IMR-90 (cell line): ENCODE results near the gene CD300LB. TPM values are rescaled to one million over a fixed set of nuclear protein-coding genes. Genes with fewer than 3 reads are reported as not detected.

Experiments
- ATAC-seq: fragments of 200-7000 bp; cut with Tn5 transposase; 2 replicates; pipeline ENCODE4 v1.9.1; 2020; ENCODE audit warnings: low read depth, mild to moderate bottlenecking, moderate library complexity
- BruUV-seq: library from RNA; stranded (reverse); fragments of 400-500 nt; replicated peaks from 2 replicates; lab custom pipeline; 2021; lab: Mats Ljungman, UMichigan
- CTCF ChIA-PET: fragments of 300-600 bp; formaldehyde crosslinking; extraction: SDS; loops from one replicate; lab custom pipeline; 2021; ENCODE audit warnings: antibody characterized with exemption; lab: Yijun Ruan, JAX
- POLR2A ChIA-PET: fragments of 300-600 bp; sonication (Branson Sonifier 250); formaldehyde crosslinking; loops from one replicate; lab custom pipeline; 2022; ENCODE audit warnings: antibody characterized with exemption; ENCODE audit not compliant: unreplicated experiment; lab: Charles Lee
- DNase-seq: peaks from one replicate; pipeline ENCODE4 v3.0.0; 2013
- H2AFZ ChIP-seq: replicated peaks from 2 replicates; pipeline ENCODE3; 2013; ENCODE audit warnings: low read length, mild to moderate bottlenecking; ENCODE audit not compliant: poor library complexity
- H2AK5ac ChIP-seq: 2 replicates; pipeline ENCODE4 v1.6.1; 2013; ENCODE audit warnings: low read depth, low read length, inconsistent platforms
- H2AK9ac ChIP-seq: replicated peaks from 2 replicates; pipeline ENCODE3; 2013; ENCODE audit warnings: mild to moderate bottlenecking, low read depth, low read length, moderate library complexity; ENCODE audit not compliant: poor library complexity
- H2BK120ac ChIP-seq: 2 replicates; pipeline ENCODE4 v1.6.1; 2013; ENCODE audit warnings: low read depth, low read length, inconsistent platforms
- H2BK15ac ChIP-seq: 3 replicates; pipeline ENCODE4 v1.6.1; 2013; ENCODE audit warnings: low read depth, low read length, inconsistent platforms
- H2BK20ac ChIP-seq: 2 replicates; pipeline ENCODE4 v1.6.1; 2013; ENCODE audit warnings: low read depth, mild to moderate bottlenecking, inconsistent platforms, low read length, moderate library complexity
- H2BK5ac ChIP-seq: 2 replicates; pipeline ENCODE4 v1.6.1; 2013; ENCODE audit warnings: mild to moderate bottlenecking, low read depth, low read length, inconsistent platforms; ENCODE audit not compliant: poor library complexity, severe bottlenecking
- H3K14ac ChIP-seq: replicated peaks from 2 replicates; pipeline ENCODE4 v1.6.1; 2013; ENCODE audit warnings: low read depth, low read length, inconsistent platforms
- H3K18ac ChIP-seq: 2 replicates; pipeline ENCODE4 v1.6.1; 2013; ENCODE audit warnings: low read depth, low read length, control low read depth
- H3K23ac ChIP-seq: 2 replicates; pipeline ENCODE4 v1.6.1; 2013; ENCODE audit warnings: low read depth, low read length, inconsistent platforms
- H3K27ac ChIP-seq: 2 replicates; pipeline ENCODE4 v1.5.1; 2013; ENCODE audit warnings: mild to moderate bottlenecking, control low read depth, low read length; ENCODE audit not compliant: insufficient read depth
- H3K27me3 ChIP-seq: 2 replicates; pipeline ENCODE4 v1.6.1; 2013; ENCODE audit warnings: low read length; ENCODE audit not compliant: control insufficient read depth, insufficient read depth
- H3K36me3 ChIP-seq: 2 replicates; pipeline ENCODE4 v1.6.1; 2013; ENCODE audit warnings: low read length, mixed read lengths; ENCODE audit not compliant: control insufficient read depth, insufficient read depth
- H3K4ac ChIP-seq: 2 replicates; pipeline ENCODE4 v1.6.1; 2013; ENCODE audit warnings: low read depth, low read length, inconsistent platforms
- H3K4me1 ChIP-seq: 2 replicates; pipeline ENCODE4 v1.6.1; 2013; ENCODE audit warnings: low read length, mixed read lengths; ENCODE audit not compliant: control insufficient read depth, insufficient read depth
- H3K4me2 ChIP-seq: 2 replicates; pipeline ENCODE4 v1.6.1; 2013; ENCODE audit warnings: low read depth, mild to moderate bottlenecking, control low read depth, low read length, moderate library complexity
- H3K4me3 ChIP-seq: 2 replicates; pipeline ENCODE4 v1.5.1; 2013; ENCODE audit warnings: low read depth, mild to moderate bottlenecking, control low read depth, low read length, moderate library complexity; ENCODE audit not compliant: insufficient read depth
- H3K56ac ChIP-seq: 2 replicates; pipeline ENCODE4 v1.6.1; 2013; ENCODE audit warnings: low read length, inconsistent platforms; ENCODE audit not compliant: insufficient read depth; ENCODE audit errors: extremely low read depth
- H3K79me1 ChIP-seq, 2 experiments: 2 replicates each; pipeline ENCODE4 v1.6.1; 2013; ENCODE audit warnings: low read length in 2 of 2, inconsistent platforms in 1 of 2, low read depth in 1 of 2
- H3K9ac ChIP-seq: 2 replicates; pipeline ENCODE4 v1.6.1; 2013; ENCODE audit warnings: low read depth, low read length, control low read depth
- H3K9me1 ChIP-seq: 2 replicates; pipeline ENCODE4 v1.6.1; 2013; ENCODE audit warnings: low read length, inconsistent platforms; ENCODE audit not compliant: insufficient read depth
- H3K9me3 ChIP-seq: 2 replicates; pipeline ENCODE4 v1.6.1; 2013; ENCODE audit warnings: low read length; ENCODE audit not compliant: control insufficient read depth, insufficient read depth
- H4K20me1 ChIP-seq: 2 replicates; pipeline ENCODE4 v1.6.1; 2013; ENCODE audit warnings: low read length, inconsistent platforms; ENCODE audit not compliant: insufficient read depth
- H4K5ac ChIP-seq: 2 replicates; pipeline ENCODE4 v1.6.1; 2013; ENCODE audit warnings: mild to moderate bottlenecking, low read depth, low read length, control low read depth
- H4K8ac ChIP-seq, 2 experiments: 2 replicates each; pipeline ENCODE4 v1.6.1; 2013; ENCODE audit warnings: low read depth in 2 of 2, low read length in 2 of 2, control low read depth in 1 of 2, inconsistent platforms in 1 of 2
- H4K91ac ChIP-seq: 2 replicates; pipeline ENCODE4 v1.6.1; 2013; ENCODE audit warnings: low read depth, low read length, inconsistent platforms; ENCODE audit not compliant: insufficient read depth
- BHLHE40 ChIP-seq: fragments of 150-350 bp; IDR thresholded peaks from 2 replicates; pipeline ENCODE4 v1.6.1; 2016; ENCODE audit warnings: mild to moderate bottlenecking, low read depth, low read length
- CEBPB ChIP-seq: IDR thresholded peaks from 2 replicates; pipeline ENCODE4 v1.6.1; 2012; ENCODE audit warnings: low read depth, low read length, improper control_type of control experiment
- FOS ChIP-seq: fragments of 150-350 bp; IDR thresholded peaks from 2 replicates; pipeline ENCODE4 v1.6.1; 2016; ENCODE audit warnings: low read depth, low read length
- MAFK ChIP-seq: IDR thresholded peaks from 2 replicates; pipeline ENCODE4 v1.6.1; 2012; ENCODE audit warnings: low read depth, low read length, improper control_type of control experiment
- MAZ ChIP-seq: IDR thresholded peaks from 2 replicates; pipeline ENCODE4 v1.6.1; 2012; ENCODE audit warnings: low read depth, mild to moderate bottlenecking, low read length, improper control_type of control experiment, moderate library complexity, borderline replicate concordance
- MXI1 ChIP-seq: IDR thresholded peaks from 2 replicates; pipeline ENCODE4 v1.6.1; 2012; ENCODE audit warnings: low read depth, mild to moderate bottlenecking, low read length, moderate library complexity, borderline replicate concordance
- POLR2A ChIP-seq: IDR thresholded peaks from 2 replicates; pipeline ENCODE4 v1.6.1; 2012; ENCODE audit warnings: mild to moderate bottlenecking, low read depth, low read length
- SMC3 ChIP-seq: fragments of 150-350 bp; IDR thresholded peaks from 2 replicates; pipeline ENCODE4 v1.6.1; 2016; ENCODE audit warnings: low read depth, mild to moderate bottlenecking, antibody characterized with exemption, low read length, moderate library complexity
- WGBS, 2 experiments: methylation state at CpG; one replicate each; pipeline versions ENCODE4 v1.1.5 to v1.1.7; 2013; ENCODE audit warnings: missing lambda C conversion rate in 2 of 2; ENCODE audit not compliant: insufficient read length in 1 of 2; ENCODE audit errors: extremely low coverage in 2 of 2; 5-methylcytosine and 5-hydroxymethylcytosine counted together
- dilution Hi-C: fragments of 300-500 bp; cut with HindIII; formaldehyde crosslinking; loops from one replicate; pipeline ENCODE4 v1.14.3; 2018; ENCODE audit warnings: low sequenced_read_pairs; ENCODE audit not compliant: unreplicated experiment
- in situ Hi-C: fragments of 300-500 bp; cut with MboI; formaldehyde crosslinking; loops from 3 replicates; pipeline ENCODE4 v1.14.3; 2019; ENCODE audit warnings: low sequenced_read_pairs, inconsistent platforms, mixed read lengths
- intact Hi-C: fragments of 100-400 bp; cut with micrococcal nuclease; formaldehyde crosslinking; loops from 2 replicates; pipeline ENCODE4 v1.10.0; 2022
- polyA plus RNA-seq, 3 experiments: library from polyadenylated mRNA; depleted of rRNA; stranded (reverse); fragments of >200 nt; gene quantifications; 2 replicates each; pipeline ENCODE4 v1.2.3, GENCODE V29; 2012; ENCODE audit warnings: low replicate concordance in 1 of 3
- total RNA-seq: library from RNA; depleted of rRNA; stranded (reverse); fragments of >200 nt; gene quantifications from 2 replicates; pipeline ENCODE4 v1.2.3, GENCODE V29; 2012
- TF ChIP-seq, protein P1 (sequence below): fragments of 150-350 bp; IDR thresholded peaks from 2 replicates; pipeline ENCODE4 v1.6.1; 2017; ENCODE audit warnings: mild to moderate bottlenecking, antibody characterized with exemption, low read length, low read depth
- TF ChIP-seq, protein P2 (sequence below): conservative IDR thresholded peaks from 2 replicates; pipeline ENCODE4 v1.5.1; 2012; ENCODE audit warnings: mild to moderate bottlenecking, low read depth, low read length, improper control_type of control experiment

CD300LB gene
- total and polyA plus RNA-seq, 2 of the 4 experiments (the other 2 are of a cell fraction): not detected

DNA sequence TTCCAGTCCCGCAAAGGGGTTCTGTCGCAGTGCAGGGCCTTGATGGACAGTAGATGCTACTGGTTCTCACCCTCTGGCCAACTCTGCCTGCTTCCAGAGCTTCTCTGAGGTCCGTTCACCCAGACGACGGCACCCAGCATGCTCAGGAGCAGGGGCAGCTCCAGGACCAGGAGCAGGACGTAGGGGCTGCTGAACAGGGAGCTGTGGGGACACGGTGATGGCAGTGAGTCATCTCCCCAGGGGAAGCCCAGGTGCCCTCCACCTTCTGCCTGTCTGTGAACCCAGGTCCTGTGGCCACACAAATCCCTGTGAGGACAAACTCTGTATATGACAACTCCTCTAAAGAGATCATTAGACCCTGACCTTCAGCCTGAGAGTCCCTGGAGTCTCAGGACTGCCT, 18.1 kb upstream of the CD300LB start:
- dilution Hi-C loops (no loop called here), intact Hi-C loops (no loop called here), in situ Hi-C loops (no loop called here)
- H3K23ac ChIP-seq: no peak overlapping the region
- BruUV-seq: no TSS peak
- ATAC-seq: no peak
- POLR2A ChIA-PET: no interaction called here
- H3K4me3 ChIP-seq: no peak overlapping the region
- no peak overlapping the region for H3K4me2 ChIP-seq
- no peaks in the 10 kb centered on the region for H3K79me1 ChIP-seq
- H2BK5ac ChIP-seq: no peak overlapping the region
- H3K27ac ChIP-seq: no peak overlapping the region
- H2AK9ac ChIP-seq: no peak overlapping the region
- H2AK5ac ChIP-seq: no peak overlapping the region
- CTCF ChIA-PET: no interaction called here
- TF ChIP-seq SMC3: no peak
- no peak for TF ChIP-seq FOS
- TF ChIP-seq POLR2A: no peak
- TF ChIP-seq, protein P1, sequence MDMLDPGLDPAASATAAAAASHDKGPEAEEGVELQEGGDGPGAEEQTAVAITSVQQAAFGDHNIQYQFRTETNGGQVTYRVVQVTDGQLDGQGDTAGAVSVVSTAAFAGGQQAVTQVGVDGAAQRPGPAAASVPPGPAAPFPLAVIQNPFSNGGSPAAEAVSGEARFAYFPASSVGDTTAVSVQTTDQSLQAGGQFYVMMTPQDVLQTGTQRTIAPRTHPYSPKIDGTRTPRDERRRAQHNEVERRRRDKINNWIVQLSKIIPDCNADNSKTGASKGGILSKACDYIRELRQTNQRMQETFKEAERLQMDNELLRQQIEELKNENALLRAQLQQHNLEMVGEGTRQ: no peak
- no peak for TF ChIP-seq MXI1
- no peak for TF ChIP-seq MAZ
- TF ChIP-seq BHLHE40: no peak
- TF ChIP-seq, protein P2, sequence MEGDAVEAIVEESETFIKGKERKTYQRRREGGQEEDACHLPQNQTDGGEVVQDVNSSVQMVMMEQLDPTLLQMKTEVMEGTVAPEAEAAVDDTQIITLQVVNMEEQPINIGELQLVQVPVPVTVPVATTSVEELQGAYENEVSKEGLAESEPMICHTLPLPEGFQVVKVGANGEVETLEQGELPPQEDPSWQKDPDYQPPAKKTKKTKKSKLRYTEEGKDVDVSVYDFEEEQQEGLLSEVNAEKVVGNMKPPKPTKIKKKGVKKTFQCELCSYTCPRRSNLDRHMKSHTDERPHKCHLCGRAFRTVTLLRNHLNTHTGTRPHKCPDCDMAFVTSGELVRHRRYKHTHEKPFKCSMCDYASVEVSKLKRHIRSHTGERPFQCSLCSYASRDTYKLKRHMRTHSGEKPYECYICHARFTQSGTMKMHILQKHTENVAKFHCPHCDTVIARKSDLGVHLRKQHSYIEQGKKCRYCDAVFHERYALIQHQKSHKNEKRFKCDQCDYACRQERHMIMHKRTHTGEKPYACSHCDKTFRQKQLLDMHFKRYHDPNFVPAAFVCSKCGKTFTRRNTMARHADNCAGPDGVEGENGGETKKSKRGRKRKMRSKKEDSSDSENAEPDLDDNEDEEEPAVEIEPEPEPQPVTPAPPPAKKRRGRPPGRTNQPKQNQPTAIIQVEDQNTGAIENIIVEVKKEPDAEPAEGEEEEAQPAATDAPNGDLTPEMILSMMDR: no peak
- no peak for TF ChIP-seq CEBPB
- TF ChIP-seq MAFK: no peak
- H3K18ac ChIP-seq: no peak overlapping the region
- H3K9me1 ChIP-seq: no peaks in the 10 kb centered on the region
- H2BK120ac ChIP-seq: no peak overlapping the region
- no peak overlapping the region for H2BK20ac ChIP-seq
- H3K56ac ChIP-seq: no peak overlapping the region
- no peak overlapping the region for H3K4ac ChIP-seq
- DNase-seq: no peak
- no peak overlapping the region for H4K91ac ChIP-seq
- no peak overlapping the region for H4K8ac ChIP-seq
- H3K36me3 ChIP-seq: no peaks in the 10 kb centered on the region
- H3K9ac ChIP-seq: no peak overlapping the region
- no peak overlapping the region for H3K14ac ChIP-seq
- no peaks in the 10 kb centered on the region for H4K20me1 ChIP-seq
- H3K27me3 ChIP-seq: no peaks in the 10 kb centered on the region
- no peaks in the 10 kb centered on the region for H3K4me1 ChIP-seq
- no peak overlapping the region for H2BK15ac ChIP-seq
- H4K5ac ChIP-seq: no peak overlapping the region
- H2AFZ ChIP-seq: no peak overlapping the region
- WGBS, 2 experiments: 57% methylated on average over 3 of the region's 7 CpGs; no CpG with 5 or more reads in 1 of the 2 experiments
- H3K9me3 ChIP-seq: peaks cover 27% of the 10 kb centered on the region
